Left lung (tissue), 10 donors: ENCODE measurements around the gene CEPT1. TPM values are rescaled to one million over a fixed set of nuclear protein-coding genes. Genes with fewer than 3 reads are reported as not detected.
"Not testable (repeated sequence)": the region's sequence is repeated elsewhere in the genome, so short reads cannot be mapped to it uniquely, and the experiment has no call there.

Experiments
- ATAC-seq: fragments of 200-7000 bp; cut with Tn5 transposase; one replicate; pipeline ENCODE4 v1.9.1; 2020; ENCODE audit warnings: moderate library complexity
- DNase-seq, 4 donors: peaks; one replicate each; pipeline ENCODE4 v3.0.0-alpha.2; 2013 to 2020
- H3K27ac ChIP-seq, 2 donors: fragments of 200-600 bp; sonication (generic) in 1 of 2; one replicate each; pipeline versions ENCODE4 v1.5.0 to v1.8.0; 2020 to 2021
- H3K27me3 ChIP-seq, 2 donors: fragments of 200-600 bp; sonication (generic) in 1 of 2; one replicate each; pipeline versions ENCODE4 v1.5.0 to v1.8.0; 2020 to 2021
- H3K36me3 ChIP-seq, 2 donors: fragments of 200-600 bp; sonication (generic) in 1 of 2; one replicate each; pipeline versions ENCODE4 v1.5.0 to v1.8.0; 2020 to 2021
- H3K4me1 ChIP-seq, 2 donors: fragments of 200-600 bp; one replicate each; pipeline ENCODE4 v1.8.0; 2021
- H3K4me3 ChIP-seq, 2 donors: fragments of 200-600 bp; sonication (generic) in 1 of 2; one replicate each; pipeline versions ENCODE4 v1.5.0 to v1.8.0; 2020 to 2021; ENCODE audit warnings: mild to moderate bottlenecking in 1 of 2
- H3K9me3 ChIP-seq, 2 donors: fragments of 200-600 bp; sonication (generic) in 1 of 2; one replicate each; pipeline versions ENCODE4 v1.5.0 to v1.8.0; 2020 to 2021
- intact Hi-C, 2 donors: fragments of 100-400 bp; cut with DNase I; formaldehyde crosslinking; loops; one replicate each; pipeline versions ENCODE4 v1.11.2 to v1.14.2; 2022
- polyA plus RNA-seq, 6 donors: library from polyadenylated mRNA; unstranded; fragments of 120-200 nt; gene quantifications; one replicate each; pipeline ENCODE4 v1.2.1, GENCODE V29; 2013; ENCODE audit not compliant: insufficient read length in 6 of 6
- total RNA-seq, 2 donors: library from RNA; stranded (reverse); fragmentation: NEBNext Ultra II Directional; extraction: Animal tissue kit (Norgen Biotek cat#: 25700); gene quantifications; one replicate each; pipeline ENCODE4 v1.2.1, GENCODE V29; 2021
- TF ChIP-seq, protein P1 (sequence below), 2 donors: fragments of 200-600 bp; sonication (generic) in 1 of 2; IDR thresholded peaks; one replicate each; pipeline versions ENCODE4 v1.5.0 to v1.8.0; 2021; ENCODE audit warnings: antibody characterized with exemption in 2 of 2
- donor health status: DM: no; HTN: yes; CAD: no.
- donor health status: DM: no; HTN: no; CAD: no.

The CEPT1 gene
- total and polyA plus RNA-seq, 8 donors, result 40.4 to 66.3 (median 55.5) TPM

DNA sequence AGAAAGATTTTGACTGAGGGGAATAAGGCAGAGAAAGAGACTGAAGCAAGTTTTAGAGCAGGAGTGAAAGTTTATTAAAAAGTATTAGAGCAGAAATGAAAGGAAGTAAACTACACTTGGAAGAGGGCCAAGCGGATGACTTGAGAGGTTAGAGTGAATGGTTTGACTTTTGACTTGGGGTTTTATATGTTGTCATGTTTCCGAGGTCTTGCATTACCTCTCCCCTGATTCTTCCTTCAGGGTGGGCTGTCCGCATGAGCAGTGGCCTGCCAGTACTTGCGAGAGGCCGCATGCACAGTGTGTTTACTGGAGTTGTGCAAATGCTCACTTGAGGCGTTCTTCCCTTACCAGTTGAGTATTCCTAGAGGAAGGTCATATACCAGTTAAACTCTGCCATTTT is 73.4 kb downstream of the CEPT1 start:
- DNase-seq (peak in 1 of 4 donors; percentile 43), ATAC-seq (no peak)
- H3K4me1 ChIP-seq, result peaks cover 0 to 52% of the 10 kb centered on the region in 2 donors
- intact Hi-C loops, result no loop called here
- H3K27me3 ChIP-seq, result no peaks in the 10 kb centered on the region
- H3K4me3 ChIP-seq, result no peak overlapping the region
- H3K36me3 ChIP-seq, result no peaks in the 10 kb centered on the region
- TF ChIP-seq, protein P1, sequence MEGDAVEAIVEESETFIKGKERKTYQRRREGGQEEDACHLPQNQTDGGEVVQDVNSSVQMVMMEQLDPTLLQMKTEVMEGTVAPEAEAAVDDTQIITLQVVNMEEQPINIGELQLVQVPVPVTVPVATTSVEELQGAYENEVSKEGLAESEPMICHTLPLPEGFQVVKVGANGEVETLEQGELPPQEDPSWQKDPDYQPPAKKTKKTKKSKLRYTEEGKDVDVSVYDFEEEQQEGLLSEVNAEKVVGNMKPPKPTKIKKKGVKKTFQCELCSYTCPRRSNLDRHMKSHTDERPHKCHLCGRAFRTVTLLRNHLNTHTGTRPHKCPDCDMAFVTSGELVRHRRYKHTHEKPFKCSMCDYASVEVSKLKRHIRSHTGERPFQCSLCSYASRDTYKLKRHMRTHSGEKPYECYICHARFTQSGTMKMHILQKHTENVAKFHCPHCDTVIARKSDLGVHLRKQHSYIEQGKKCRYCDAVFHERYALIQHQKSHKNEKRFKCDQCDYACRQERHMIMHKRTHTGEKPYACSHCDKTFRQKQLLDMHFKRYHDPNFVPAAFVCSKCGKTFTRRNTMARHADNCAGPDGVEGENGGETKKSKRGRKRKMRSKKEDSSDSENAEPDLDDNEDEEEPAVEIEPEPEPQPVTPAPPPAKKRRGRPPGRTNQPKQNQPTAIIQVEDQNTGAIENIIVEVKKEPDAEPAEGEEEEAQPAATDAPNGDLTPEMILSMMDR (IDR thresholded peaks at IDR 0.05), result no peak
- H3K9me3 ChIP-seq, result no peaks in the 10 kb centered on the region
- peak overlapping the region in 1 of 2 donors; percentile 64 for H3K27ac ChIP-seq

DNA sequence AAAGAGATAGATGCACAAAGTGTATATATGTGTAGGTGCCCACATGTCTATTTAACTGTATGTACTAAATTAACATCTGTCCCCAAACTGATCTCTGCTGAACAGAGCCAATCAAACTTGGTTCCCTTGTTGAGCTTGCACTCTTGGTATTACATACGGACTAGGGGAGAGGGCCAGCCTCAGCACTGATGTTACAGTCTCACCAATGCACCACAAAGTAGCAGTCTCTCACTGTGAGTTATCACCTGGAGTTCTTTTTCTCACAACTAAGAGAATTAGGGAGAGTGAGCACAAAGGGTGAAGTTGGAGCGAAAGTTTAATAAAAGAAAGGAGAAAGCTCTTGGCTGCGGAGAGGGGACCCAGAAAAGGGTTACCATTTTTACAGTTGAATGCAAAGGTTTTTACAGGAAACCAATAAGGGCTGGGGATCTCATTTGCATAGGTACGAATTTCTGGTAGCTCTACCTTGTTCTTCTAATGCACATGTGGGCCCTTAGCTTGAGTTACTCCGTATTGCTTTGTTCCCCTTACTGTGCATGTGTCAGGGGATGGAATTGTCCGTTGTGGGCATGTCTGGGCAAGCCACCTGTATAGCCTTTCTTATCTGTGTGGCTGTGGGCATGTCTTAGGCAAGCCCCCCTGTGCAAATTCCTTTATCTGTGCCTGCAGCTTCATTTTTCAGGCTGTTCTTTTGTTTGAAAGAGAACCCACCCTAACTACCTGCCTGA is 74.2 kb downstream of the CEPT1 start:
- Histone ChIP-seq H3K9me3 (no peaks in the 10 kb centered on the region), H3K4me1 (peaks cover 0 to 55% of the 10 kb centered on the region in 2 donors)
- TF ChIP-seq, protein P1 (IDR thresholded peaks at IDR 0.05), result no peak

DNA sequence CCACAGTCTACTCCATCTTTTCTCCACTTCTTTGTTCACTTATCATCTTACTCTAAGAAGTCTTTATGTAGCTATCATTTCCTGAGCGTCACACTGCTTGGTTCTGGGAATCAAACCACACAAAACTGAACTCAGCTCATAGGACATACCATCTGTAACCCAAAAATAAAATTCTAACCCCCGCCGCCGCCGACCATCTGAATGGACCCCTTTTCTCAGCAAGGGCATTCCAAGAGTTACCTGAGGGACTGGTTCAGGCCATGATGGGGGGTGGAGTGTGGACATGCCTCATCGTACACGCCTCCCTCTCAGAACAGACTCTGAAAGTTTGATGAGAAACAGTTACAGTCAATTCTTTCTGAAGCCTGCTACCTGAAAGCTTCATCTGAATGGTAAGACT is 74.9 kb downstream of the CEPT1 start:
- Histone ChIP-seq H3K27ac (no peak overlapping the region), H3K36me3 (no peaks in the 10 kb centered on the region), H3K4me1 (peaks cover 0 to 62% of the 10 kb centered on the region in 2 donors), H3K4me3 (no peak overlapping the region), H3K9me3 (no peaks in the 10 kb centered on the region), H3K27me3 (no peaks in the 10 kb centered on the region)
- intact Hi-C loops, result no loop called here
- TF ChIP-seq, protein P1 (IDR thresholded peaks at IDR 0.05), result no peak
- ATAC-seq (no peak), DNase-seq (no peak)

More for the DNA sequence above, 74.2 kb downstream of the CEPT1 start:
- ATAC-seq (no peak), DNase-seq (no peak)
- H3K27ac ChIP-seq, result no peak overlapping the region
- H3K27me3 ChIP-seq, result no peaks in the 10 kb centered on the region
- no peaks in the 10 kb centered on the region for H3K36me3 ChIP-seq
- intact Hi-C loops, result no loop called here
- H3K4me3 ChIP-seq, result no peak overlapping the region

DNA sequence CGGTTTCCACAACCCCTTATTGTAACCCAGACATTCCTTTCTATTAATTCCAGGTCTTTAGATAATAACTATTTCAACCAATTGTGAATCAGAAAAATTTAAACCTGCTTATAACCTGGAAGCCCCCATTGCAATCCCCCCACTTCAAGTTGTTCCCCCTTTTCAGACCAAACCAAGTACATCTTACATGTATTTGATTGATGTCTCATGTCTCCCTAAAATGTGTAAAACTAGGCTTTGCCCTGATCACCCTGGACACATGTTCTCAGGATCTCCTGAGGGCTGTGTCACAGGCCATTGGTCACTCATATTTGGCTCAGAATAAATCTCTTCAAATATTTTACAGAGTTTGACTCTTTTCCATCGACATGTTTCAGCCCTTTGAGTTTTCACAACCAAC is 75.3 kb downstream of the CEPT1 start:
- H3K4me3 ChIP-seq, intact Hi-C loops, H3K9me3 ChIP-seq, DNase-seq, H3K36me3 ChIP-seq, ATAC-seq, H3K27me3 ChIP-seq: not testable (repeated sequence)
- Histone ChIP-seq H3K4me1 (peaks cover 0 to 66% of the 10 kb centered on the region in 2 donors), H3K27ac (peak overlapping the region in 1 of 2 donors; percentile 60)

DNA sequence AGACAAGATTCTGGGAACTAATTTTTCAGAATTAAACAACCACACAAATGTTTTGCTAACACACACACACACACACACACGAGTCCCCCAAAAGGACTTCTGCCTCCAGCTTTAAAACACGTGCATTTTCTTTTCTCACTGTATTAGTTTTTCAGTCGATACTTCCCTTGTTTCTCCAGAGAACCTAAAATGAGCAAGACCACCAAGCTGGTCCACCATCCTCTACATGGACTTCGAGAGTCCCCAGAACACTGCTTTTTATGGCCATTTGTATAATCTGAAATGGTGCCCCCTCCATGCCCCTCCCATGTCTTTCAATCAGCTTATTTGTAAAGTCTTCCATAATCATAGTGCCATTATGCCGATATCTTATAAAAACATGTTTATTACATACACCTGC is 76.7 kb downstream of the CEPT1 start:
- intact Hi-C loops, result no loop called here
- H3K4me1 ChIP-seq, result peaks cover 0 to 80% of the 10 kb centered on the region in 2 donors
- no peak for DNase-seq
- peak overlapping the region in 1 of 2 donors; percentile 60 for H3K27ac ChIP-seq
- no peak overlapping the region for H3K4me3 ChIP-seq
- no peaks in the 10 kb centered on the region for H3K9me3 ChIP-seq
- ATAC-seq, result no peak
- H3K36me3 ChIP-seq, result no peaks in the 10 kb centered on the region
- H3K27me3 ChIP-seq, result no peaks in the 10 kb centered on the region
- TF ChIP-seq, protein P1 (IDR thresholded peaks at IDR 0.05), result no peak
